Measurements from ENCODE around the gene PTPRG. TPM values are rescaled to one million over a fixed set of nuclear protein-coding genes. Genes with fewer than 3 reads are reported as not detected.

The PTPRG gene
- total RNA-seq, 6 experiments from 2014 or later: 29.4 to 34.7 (median 32.7) TPM

GRCh38 chr3:61884794-61885193 is 323.4 kb downstream of the PTPRG start:
- H3K36me3 Mint-ChIP-seq (ENCODE audit: low read depth): no peaks in the 10 kb centered on the region

GRCh38 chr3:61885414-61885813 is 324.0 kb downstream of the PTPRG start:
- peaks cover 21% of the 10 kb centered on the region for H3K4me1 Mint-ChIP-seq (ENCODE audit: low read depth)
- H3K4me3 Mint-ChIP-seq: no peak overlapping the region
- H3K27me3 Mint-ChIP-seq (ENCODE audit: insufficient read depth): no peaks in the 10 kb centered on the region
- H3K27ac Mint-ChIP-seq: no peak overlapping the region
- no peaks in the 10 kb centered on the region for H3K9me3 Mint-ChIP-seq
- no peaks in the 10 kb centered on the region for H3K36me3 Mint-ChIP-seq (ENCODE audit: low read depth)
- no peak for TF ChIP-seq CTCF (IDR thresholded peaks at IDR 0.05)
- no peak for DNase-seq

More at GRCh38 chr3:61884794-61885193, 323.4 kb downstream of the PTPRG start:
- no peak overlapping the region for H3K27ac Mint-ChIP-seq
- no peak overlapping the region for H3K4me3 Mint-ChIP-seq
- TF ChIP-seq CTCF (IDR thresholded peaks at IDR 0.05): no peak
- no peaks in the 10 kb centered on the region for H3K27me3 Mint-ChIP-seq (ENCODE audit: insufficient read depth)
- no peaks in the 10 kb centered on the region for H3K9me3 Mint-ChIP-seq
- peaks cover 15% of the 10 kb centered on the region for H3K4me1 Mint-ChIP-seq (ENCODE audit: low read depth)
- DNase-seq: no peak

GRCh38 chr3:61887206-61887605 is 325.8 kb downstream of the PTPRG start:
- H3K27ac Mint-ChIP-seq: no peak overlapping the region

GRCh38 chr3:61889259-61889658 is 327.9 kb downstream of the PTPRG start:
- Mint-ChIP-seq H3K27me3 (ENCODE audit: insufficient read depth) (peaks cover 2% of the 10 kb centered on the region; the same call in 1 of the 2 replicates), H3K4me1 (ENCODE audit: low read depth) (peaks cover 10% of the 10 kb centered on the region), H3K4me3 (no peak overlapping the region), H3K27ac (no peak overlapping the region), H3K36me3 (ENCODE audit: low read depth) (no peaks in the 10 kb centered on the region), H3K9me3 (no peaks in the 10 kb centered on the region)
- DNase-seq: no peak
- TF ChIP-seq CTCF (IDR thresholded peaks at IDR 0.05): no peak

More at GRCh38 chr3:61887206-61887605, 325.8 kb downstream of the PTPRG start:
- H3K4me3 Mint-ChIP-seq: no peak overlapping the region
- no peaks in the 10 kb centered on the region for H3K9me3 Mint-ChIP-seq
- H3K4me1 Mint-ChIP-seq (ENCODE audit: low read depth): peaks cover 15% of the 10 kb centered on the region
- no peak for DNase-seq
- H3K27me3 Mint-ChIP-seq (ENCODE audit: insufficient read depth): no peaks in the 10 kb centered on the region
- no peaks in the 10 kb centered on the region for H3K36me3 Mint-ChIP-seq (ENCODE audit: low read depth)
- TF ChIP-seq CTCF (IDR thresholded peaks at IDR 0.05): no peak

GRCh38 chr3:61890167-61890566 is 328.8 kb downstream of the PTPRG start:
- H3K27ac Mint-ChIP-seq: no peak overlapping the region
- no peaks in the 10 kb centered on the region for H3K36me3 Mint-ChIP-seq (ENCODE audit: low read depth)
- no peak for TF ChIP-seq CTCF (IDR thresholded peaks at IDR 0.05)
- peaks cover 2% of the 10 kb centered on the region; the same call in 1 of the 2 replicates for H3K27me3 Mint-ChIP-seq (ENCODE audit: insufficient read depth)
- no peaks in the 10 kb centered on the region for H3K9me3 Mint-ChIP-seq
- no peak overlapping the region for H3K4me3 Mint-ChIP-seq
- peaks cover 19% of the 10 kb centered on the region for H3K4me1 Mint-ChIP-seq (ENCODE audit: low read depth)
- no peak for DNase-seq

GRCh38 chr3:61890586-61890985 is 329.2 kb downstream of the PTPRG start:
- Mint-ChIP-seq H3K4me1 (ENCODE audit: low read depth) (peaks cover 23% of the 10 kb centered on the region), H3K36me3 (ENCODE audit: low read depth) (no peaks in the 10 kb centered on the region)
- DNase-seq: no peak

More at GRCh38 chr3:61890586-61890985, 329.2 kb downstream of the PTPRG start:
- no peaks in the 10 kb centered on the region for H3K9me3 Mint-ChIP-seq
- no peak for TF ChIP-seq CTCF (IDR thresholded peaks at IDR 0.05)
- H3K4me3 Mint-ChIP-seq: no peak overlapping the region
- H3K27me3 Mint-ChIP-seq (ENCODE audit: insufficient read depth): peaks cover 2% of the 10 kb centered on the region; the same call in 1 of the 2 replicates
- H3K27ac Mint-ChIP-seq: no peak overlapping the region
